Chondrocyte (in vitro differentiated cells): ENCODE results near the gene ZNF638. TPM values are rescaled to one million over a fixed set of nuclear protein-coding genes. Genes with fewer than 3 reads are reported as not detected.

Source experiments
- DNase-seq: peaks from one replicate; pipeline ENCODE4 v3.0.0; 2021; ENCODE audit warnings: mixed read lengths, low spot score
- H3K27ac Mint-ChIP-seq: one replicate; pipeline ENCODE4 v1.8.0; 2021; ENCODE audit warnings: mild to moderate bottlenecking, moderate library complexity, mixed read lengths; ENCODE audit not compliant: unreplicated experiment
- H3K27me3 Mint-ChIP-seq: 2 replicates; pipeline ENCODE4 v1.8.0; 2021; ENCODE audit warnings: low read depth, mixed read lengths
- H3K36me3 Mint-ChIP-seq: 2 replicates; pipeline ENCODE4 v1.8.0; 2021; ENCODE audit warnings: low read depth, mixed read lengths
- H3K4me1 Mint-ChIP-seq: 2 replicates; pipeline ENCODE4 v1.8.0; 2021; ENCODE audit warnings: low read depth, mild to moderate bottlenecking, mixed read lengths
- H3K4me3 Mint-ChIP-seq: one replicate; pipeline ENCODE4 v1.8.0; 2021; ENCODE audit warnings: mild to moderate bottlenecking, moderate library complexity, mixed read lengths; ENCODE audit not compliant: unreplicated experiment
- H3K9me3 Mint-ChIP-seq: 2 replicates; pipeline ENCODE4 v1.8.0; 2021; ENCODE audit warnings: low read depth, mixed read lengths
- CTCF ChIP-seq: fragments of 200-600 bp; sonication (generic); IDR thresholded peaks from 2 replicates; pipeline ENCODE4 v1.5.0; 2021; ENCODE audit warnings: antibody characterized with exemption, mild to moderate bottlenecking, moderate library complexity
- total RNA-seq: library from RNA; stranded (reverse); gene quantifications from 3 replicates; pipeline ENCODE4 v1.2.1, GENCODE V29; 2021

ZNF638 gene
- total RNA-seq, 1 donor from 2014 or later: 79.8 TPM

- H3K27me3 Mint-ChIP-seq: no peaks in the 10 kb centered on the region
- no peak overlapping the region for H3K4me3 Mint-ChIP-seq
- no peak for TF ChIP-seq CTCF
- H3K4me1 Mint-ChIP-seq: peaks cover 55% of the 10 kb centered on the region
- no peaks in the 10 kb centered on the region for H3K9me3 Mint-ChIP-seq
- no peak for DNase-seq
- no peak overlapping the region for H3K27ac Mint-ChIP-seq
- H3K36me3 Mint-ChIP-seq: peaks cover 1% of the 10 kb centered on the region
These were observed 10.1 kb downstream of the ZNF638 start for GRCh38 chr2:71341645-71342044.

- TF ChIP-seq CTCF: no peak
- Mint-ChIP-seq H3K4me1 (peaks cover 22% of the 10 kb centered on the region), H3K27ac (no peak overlapping the region), H3K4me3 (no peak overlapping the region), H3K27me3 (no peaks in the 10 kb centered on the region), H3K36me3 (peaks cover 15% of the 10 kb centered on the region), H3K9me3 (no peaks in the 10 kb centered on the region)
- no peak for DNase-seq
These were observed 14.5 kb downstream of the ZNF638 start for GRCh38 chr2:71346065-71346464.

- no peak for TF ChIP-seq CTCF
- no peak overlapping the region for H3K4me3 Mint-ChIP-seq
- no peaks in the 10 kb centered on the region for H3K27me3 Mint-ChIP-seq
- DNase-seq: no peak
- H3K9me3 Mint-ChIP-seq: no peaks in the 10 kb centered on the region
- peaks cover 17% of the 10 kb centered on the region for H3K36me3 Mint-ChIP-seq
- no peak overlapping the region for H3K27ac Mint-ChIP-seq
- peaks cover 17% of the 10 kb centered on the region for H3K4me1 Mint-ChIP-seq
These were observed 15.9 kb downstream of the ZNF638 start for GRCh38 chr2:71347517-71347916.

GRCh38 chr2:71348302-71348701, 16.7 kb downstream of the ZNF638 start:
- Mint-ChIP-seq H3K9me3 (no peaks in the 10 kb centered on the region), H3K27ac (no peak overlapping the region), H3K36me3 (peaks cover 16% of the 10 kb centered on the region), H3K4me1 (peaks cover 14% of the 10 kb centered on the region), H3K4me3 (no peak overlapping the region), H3K27me3 (no peaks in the 10 kb centered on the region)
- no peak for TF ChIP-seq CTCF
- DNase-seq: no peak

- H3K36me3 Mint-ChIP-seq: peaks cover 32% of the 10 kb centered on the region
- H3K27ac Mint-ChIP-seq: no peak overlapping the region
- H3K9me3 Mint-ChIP-seq: no peaks in the 10 kb centered on the region
- H3K27me3 Mint-ChIP-seq: no peaks in the 10 kb centered on the region
- no peak for DNase-seq
- H3K4me1 Mint-ChIP-seq: peaks cover 6% of the 10 kb centered on the region
- TF ChIP-seq CTCF: no peak
- H3K4me3 Mint-ChIP-seq: no peak overlapping the region
These were observed 21.7 kb downstream of the ZNF638 start for GRCh38 chr2:71353248-71353647.
